OCI-LY1 (cell line): ENCODE measurements around the gene ITIH5.

Experiments
- H2AFZ ChIP-seq: fragments of 200-600 bp; sonication (generic), shearing (Covaris generic); 2 replicates; pipeline ENCODE4 v1.6.0; 2014; ENCODE audit warnings: antibody characterized with exemption, mild to moderate bottlenecking, low read length
- H3F3A ChIP-seq: fragments of 200-600 bp; sonication (generic), shearing (Covaris generic); 2 replicates; pipeline ENCODE4 v1.6.0; 2014; ENCODE audit warnings: mild to moderate bottlenecking, antibody characterized with exemption, low read length, moderate library complexity; ENCODE audit not compliant: insufficient read depth
- H3K27ac ChIP-seq: fragments of 200-600 bp; sonication (generic); 2 replicates; pipeline ENCODE4 v1.5.1; 2014; ENCODE audit warnings: low read length, mixed run types, mild to moderate bottlenecking, low read depth; ENCODE audit not compliant: poor library complexity, severe bottlenecking
- H3K27me3 ChIP-seq: fragments of 200-600 bp; sonication (generic); 2 replicates; pipeline ENCODE4 v1.6.0; 2014; ENCODE audit warnings: antibody characterized with exemption, mild to moderate bottlenecking, low read length, moderate library complexity; ENCODE audit not compliant: insufficient read depth
- H3K36me3 ChIP-seq: fragments of 200-600 bp; sonication (generic); 2 replicates; pipeline ENCODE4 v1.6.1; 2014; ENCODE audit warnings: mild to moderate bottlenecking, antibody characterized with exemption, low read length, moderate library complexity, mixed read lengths; ENCODE audit not compliant: insufficient read depth
- H3K4me1 ChIP-seq: fragments of 200-600 bp; sonication (generic); 2 replicates; pipeline ENCODE4 v1.5.1; 2014; ENCODE audit warnings: mild to moderate bottlenecking, low read length, moderate library complexity; ENCODE audit not compliant: insufficient read depth, severe bottlenecking
- H3K4me2 ChIP-seq: fragments of 200-600 bp; sonication (generic), shearing (Covaris generic); 2 replicates; pipeline ENCODE4 v1.6.1; 2014; ENCODE audit warnings: low read length
- H3K4me3 ChIP-seq: fragments of 200-600 bp; sonication (generic); 2 replicates; pipeline ENCODE4 v1.5.1; 2014; ENCODE audit warnings: low read length, low read depth, mild to moderate bottlenecking, mixed read lengths; ENCODE audit not compliant: poor library complexity, severe bottlenecking
- H3K79me2 ChIP-seq: fragments of 200-600 bp; shearing (Covaris generic); 2 replicates; pipeline ENCODE4 v1.6.1; 2016; ENCODE audit warnings: mixed run types, low read length, mixed read lengths; ENCODE audit not compliant: insufficient read depth
- H3K9ac ChIP-seq: fragments of 200-600 bp; sonication (generic), shearing (Covaris generic); 2 replicates; pipeline ENCODE4 v1.6.1; 2014; ENCODE audit warnings: mild to moderate bottlenecking, low read length, mixed read lengths
- H3K9me2 ChIP-seq: fragments of 200-600 bp; sonication (generic), shearing (Covaris generic); 2 replicates; pipeline ENCODE4 v1.6.1; 2014; ENCODE audit warnings: low read depth, mild to moderate bottlenecking, low read length, mixed read lengths
- H3K9me3 ChIP-seq: fragments of 200-600 bp; shearing (Covaris generic); 2 replicates; pipeline ENCODE4 v1.6.1; 2014; ENCODE audit warnings: low read length, mixed read lengths
- H4K20me1 ChIP-seq: fragments of 200-600 bp; sonication (generic), shearing (Covaris generic); 2 replicates; pipeline ENCODE4 v1.6.0; 2016; ENCODE audit warnings: mild to moderate bottlenecking, low read length; ENCODE audit not compliant: insufficient read depth
- EZH2 ChIP-seq: fragments of 200-600 bp; sonication (generic), shearing (Covaris generic); IDR thresholded peaks from 2 replicates; pipeline ENCODE4 v1.8.0; 2017; ENCODE audit warnings: borderline replicate concordance, mixed run types, mild to moderate bottlenecking, antibody characterized with exemption, low read length, moderate library complexity, mixed read lengths
- TF ChIP-seq, protein P1 (sequence below): fragments of 200-600 bp; sonication (generic), shearing (Covaris generic); IDR thresholded peaks from 2 replicates; pipeline ENCODE4 v1.5.1; 2017; ENCODE audit warnings: mild to moderate bottlenecking, antibody characterized with exemption, low read length, moderate library complexity, mixed read lengths

The ITIH5 gene

DNA sequence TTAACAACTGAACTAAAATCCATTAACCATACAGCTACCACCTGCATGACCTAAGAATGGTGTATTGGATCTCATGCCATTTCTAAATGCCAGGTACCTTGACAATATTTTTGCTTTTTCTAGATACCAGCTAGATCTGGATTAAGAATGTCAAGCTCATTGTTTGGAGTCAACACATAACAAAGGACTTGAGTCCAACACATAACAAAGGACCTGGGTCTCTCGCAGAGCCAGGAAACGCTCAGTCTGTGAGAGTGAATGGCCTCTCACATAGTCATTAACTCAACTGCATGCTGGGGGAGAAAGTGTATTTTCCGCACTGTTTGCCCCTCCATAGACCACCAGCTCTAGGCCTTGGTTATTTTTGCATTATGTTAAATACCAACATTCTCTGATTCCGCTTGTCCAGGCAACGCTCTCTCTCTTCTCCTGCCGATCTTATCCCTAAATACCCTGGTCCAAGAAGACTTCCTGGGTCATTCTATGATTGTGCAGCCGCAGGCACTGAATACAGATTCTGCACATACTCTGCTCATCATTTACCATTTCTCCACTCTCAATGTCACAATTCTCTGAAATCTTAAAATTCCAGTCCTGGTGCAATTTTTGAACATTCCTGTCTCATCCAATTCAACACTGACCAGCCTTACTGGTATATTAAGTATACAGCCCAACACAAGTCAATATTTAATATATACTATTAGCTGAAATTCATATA lies 31.2 kb downstream of the ITIH5 start:
- H3K9ac ChIP-seq, result no peak overlapping the region
- H3K4me1 ChIP-seq, result no peaks in the 10 kb centered on the region
- TF ChIP-seq, protein P1, sequence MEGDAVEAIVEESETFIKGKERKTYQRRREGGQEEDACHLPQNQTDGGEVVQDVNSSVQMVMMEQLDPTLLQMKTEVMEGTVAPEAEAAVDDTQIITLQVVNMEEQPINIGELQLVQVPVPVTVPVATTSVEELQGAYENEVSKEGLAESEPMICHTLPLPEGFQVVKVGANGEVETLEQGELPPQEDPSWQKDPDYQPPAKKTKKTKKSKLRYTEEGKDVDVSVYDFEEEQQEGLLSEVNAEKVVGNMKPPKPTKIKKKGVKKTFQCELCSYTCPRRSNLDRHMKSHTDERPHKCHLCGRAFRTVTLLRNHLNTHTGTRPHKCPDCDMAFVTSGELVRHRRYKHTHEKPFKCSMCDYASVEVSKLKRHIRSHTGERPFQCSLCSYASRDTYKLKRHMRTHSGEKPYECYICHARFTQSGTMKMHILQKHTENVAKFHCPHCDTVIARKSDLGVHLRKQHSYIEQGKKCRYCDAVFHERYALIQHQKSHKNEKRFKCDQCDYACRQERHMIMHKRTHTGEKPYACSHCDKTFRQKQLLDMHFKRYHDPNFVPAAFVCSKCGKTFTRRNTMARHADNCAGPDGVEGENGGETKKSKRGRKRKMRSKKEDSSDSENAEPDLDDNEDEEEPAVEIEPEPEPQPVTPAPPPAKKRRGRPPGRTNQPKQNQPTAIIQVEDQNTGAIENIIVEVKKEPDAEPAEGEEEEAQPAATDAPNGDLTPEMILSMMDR, result no peak
- no peak for TF ChIP-seq EZH2
- no peak overlapping the region for H2AFZ ChIP-seq
- H3K27ac ChIP-seq, result no peak overlapping the region
- H4K20me1 ChIP-seq, result no peaks in the 10 kb centered on the region
- H3K4me2 ChIP-seq, result no peak overlapping the region
- no peaks in the 10 kb centered on the region for H3K9me3 ChIP-seq
- H3F3A ChIP-seq, result no peaks in the 10 kb centered on the region
- no peak overlapping the region for H3K4me3 ChIP-seq
- H3K9me2 ChIP-seq, result no peaks in the 10 kb centered on the region
- H3K27me3 ChIP-seq, result no peaks in the 10 kb centered on the region; the same call in 1 of the 2 replicates
- no peaks in the 10 kb centered on the region for H3K36me3 ChIP-seq
- no peaks in the 10 kb centered on the region for H3K79me2 ChIP-seq

DNA sequence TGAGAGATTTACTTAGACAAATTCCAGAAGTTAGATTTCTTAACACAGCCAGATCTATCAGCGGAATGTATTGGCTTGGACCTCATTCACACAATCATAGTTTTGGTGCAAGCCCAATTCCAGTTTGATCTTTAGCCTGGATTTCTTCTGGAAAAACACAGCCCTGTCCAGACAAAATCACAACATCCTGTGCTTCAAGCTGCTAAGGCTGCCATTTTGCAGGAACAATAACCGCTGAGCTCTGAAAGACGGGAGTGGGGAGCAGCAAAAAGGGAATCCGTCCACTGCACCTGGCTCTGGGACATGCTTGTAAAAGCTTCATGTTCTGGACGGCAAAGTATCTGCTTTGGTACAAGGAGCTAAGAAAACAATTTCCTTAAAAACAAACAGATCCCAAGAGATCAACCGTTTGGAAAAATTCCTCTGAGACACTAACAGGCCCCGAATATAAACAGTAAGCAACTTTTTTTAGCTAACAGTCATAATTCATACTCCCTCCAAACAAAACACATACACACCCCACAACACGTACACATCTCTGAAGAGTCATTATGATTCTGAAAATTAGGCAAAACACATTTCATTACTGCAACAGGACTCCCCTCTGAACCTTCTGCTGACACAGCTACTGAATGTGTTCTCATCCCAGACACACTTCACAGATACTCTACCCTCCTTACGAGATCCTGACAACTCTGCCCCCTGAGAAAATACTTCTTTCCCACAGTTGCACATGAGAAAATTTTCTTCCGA lies 32.4 kb downstream of the ITIH5 start:
- Histone ChIP-seq H3K79me2 (no peaks in the 10 kb centered on the region), H3K27ac (no peak overlapping the region), H3K27me3 (no peaks in the 10 kb centered on the region; the same call in 1 of the 2 replicates), H3F3A (no peaks in the 10 kb centered on the region), H4K20me1 (no peaks in the 10 kb centered on the region), H2AFZ (no peak overlapping the region), H3K4me1 (no peaks in the 10 kb centered on the region), H3K4me2 (no peak overlapping the region), H3K4me3 (no peak overlapping the region), H3K36me3 (no peaks in the 10 kb centered on the region), H3K9ac (no peak overlapping the region), H3K9me2 (no peaks in the 10 kb centered on the region), H3K9me3 (no peaks in the 10 kb centered on the region)
- TF ChIP-seq, protein P1, result no peak
- no peak for TF ChIP-seq EZH2

DNA sequence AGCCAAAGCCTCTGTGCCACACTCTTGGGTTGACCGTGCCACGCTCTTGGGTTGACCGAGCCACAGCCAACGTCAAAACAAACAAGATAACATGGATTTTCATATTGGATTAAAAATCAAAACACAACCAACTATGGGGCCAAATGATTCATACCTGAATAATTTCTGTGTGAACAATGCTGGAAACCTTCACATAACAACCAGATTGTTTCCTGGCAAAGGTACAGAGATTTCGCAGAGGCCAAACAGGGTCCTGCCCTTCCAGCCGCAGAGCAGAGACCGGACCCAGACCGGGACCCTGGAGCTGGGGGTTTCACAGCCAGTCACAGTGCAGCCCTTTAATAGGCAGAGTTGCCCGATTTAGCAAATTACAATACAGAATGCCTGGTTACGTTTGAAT lies 40.5 kb downstream of the ITIH5 start:
- Histone ChIP-seq H4K20me1 (no peaks in the 10 kb centered on the region), H3K9me2 (no peaks in the 10 kb centered on the region), H2AFZ (no peak overlapping the region), H3K27ac (no peak overlapping the region), H3K4me3 (no peak overlapping the region), H3K9me3 (no peaks in the 10 kb centered on the region), H3F3A (no peaks in the 10 kb centered on the region), H3K9ac (no peak overlapping the region), H3K36me3 (no peaks in the 10 kb centered on the region), H3K4me1 (no peaks in the 10 kb centered on the region), H3K79me2 (no peaks in the 10 kb centered on the region), H3K27me3 (peaks cover 5% of the 10 kb centered on the region; the same call in 1 of the 2 replicates), H3K4me2 (no peak overlapping the region)
- no peak for TF ChIP-seq EZH2
- TF ChIP-seq, protein P1, result no peak
